ENCODE results near the gene PCDHGA11. TPM values are rescaled to one million over a fixed set of nuclear protein-coding genes. Genes with fewer than 3 reads are reported as not detected.

PCDHGA11 gene
- total and polyA plus RNA-seq, 2 of the 4 experiments (the other 2 are of a cell fraction): 5.4 to 6.9 TPM

- Histone ChIP-seq H3K9me1 (ENCODE audit: insufficient read depth, low read length) (no peaks in the 10 kb centered on the region), H3K9me3 (ENCODE audit: control insufficient read depth, insufficient read depth, low read length) (peaks cover 53% of the 10 kb centered on the region), H4K8ac (ENCODE audit: low read depth in 2 of 2, low read length in 2 of 2) (no peak overlapping the region), H2AFZ (replicated peaks; ENCODE audit: low read length, poor library complexity) (no peak overlapping the region), H3K18ac (ENCODE audit: low read depth, low read length) (no peak overlapping the region), H3K23ac (ENCODE audit: low read depth, low read length) (no peak overlapping the region), H3K14ac (replicated peaks; ENCODE audit: low read depth, low read length) (no peak overlapping the region), H2AK9ac (replicated peaks; ENCODE audit: low read depth, low read length, poor library complexity) (no peak overlapping the region), H3K4ac (ENCODE audit: low read depth, low read length) (no peak overlapping the region), H4K91ac (ENCODE audit: insufficient read depth, low read depth, low read length) (no peak overlapping the region), H3K4me1 (ENCODE audit: control insufficient read depth, insufficient read depth, low read length) (peaks cover 1% of the 10 kb centered on the region; the same call in 1 of the 2 replicates), H2AK5ac (ENCODE audit: low read depth, low read length) (no peak overlapping the region), H2BK20ac (ENCODE audit: low read depth, low read length) (no peak overlapping the region), H3K4me2 (ENCODE audit: low read depth, low read length) (no peak overlapping the region), H3K27me3 (ENCODE audit: control insufficient read depth, insufficient read depth, low read length) (no peaks in the 10 kb centered on the region), H4K5ac (ENCODE audit: low read depth, low read length) (no peak overlapping the region), H2BK15ac (ENCODE audit: low read depth, low read length) (no peak overlapping the region), H3K27ac (ENCODE audit: insufficient read depth, low read length) (no peak overlapping the region), H3K9ac (ENCODE audit: low read depth, low read length) (no peak overlapping the region), H3K36me3 (ENCODE audit: control insufficient read depth, insufficient read depth, low read length) (peaks cover 20% of the 10 kb centered on the region), H4K20me1 (ENCODE audit: insufficient read depth, low read length) (no peaks in the 10 kb centered on the region), H3K4me3 (ENCODE audit: insufficient read depth, low read depth, low read length) (no peak overlapping the region), H2BK5ac (ENCODE audit: low read depth, low read length, poor library complexity, severe bottlenecking) (no peak overlapping the region), H3K79me1 (ENCODE audit: low read depth in 1 of 2, low read length in 2 of 2) (peaks cover 7% of the 10 kb centered on the region in 2 experiments; a peak in 3 of 4 replicates), H2BK120ac (ENCODE audit: low read depth, low read length) (no peak overlapping the region), H3K56ac (ENCODE audit: extremely low read depth, insufficient read depth, low read length) (no peak overlapping the region)
- DNase-seq (no peak), ATAC-seq (ENCODE audit: low read depth) (no peak)
- ChIA-PET POLR2A (ENCODE audit: unreplicated experiment) (no interaction called here), CTCF (no interaction called here)
- TF ChIP-seq NFE2L2 (IDR thresholded peaks at IDR 0.05; ENCODE audit: low read depth, low read length) (no peak), ELK1 (IDR thresholded peaks at IDR 0.05; ENCODE audit: borderline replicate concordance, low read depth, low read length) (no peak)
- dilution Hi-C loops (cut with HindIII; ENCODE audit: low sequenced_read_pairs, unreplicated experiment) (no loop called here), in situ Hi-C loops (cut with MboI; ENCODE audit: low sequenced_read_pairs) (no loop called here), intact Hi-C loops (cut with micrococcal nuclease) (no loop called here)
- BruUV-seq (replicated peaks): no TSS peak
- WGBS, 2 experiments (ENCODE audit: extremely low coverage in 2 of 2, insufficient read length in 1 of 2): 44% methylated on average over 60 of the region's 77 CpGs; no CpG with 5 or more reads in 1 of the 2 experiments
These were observed 31.5 kb upstream of the PCDHGA11 start for GRCh38 chr5:141389153-141390042.
